ENCODE results near the gene SMPD3.

DNA sequence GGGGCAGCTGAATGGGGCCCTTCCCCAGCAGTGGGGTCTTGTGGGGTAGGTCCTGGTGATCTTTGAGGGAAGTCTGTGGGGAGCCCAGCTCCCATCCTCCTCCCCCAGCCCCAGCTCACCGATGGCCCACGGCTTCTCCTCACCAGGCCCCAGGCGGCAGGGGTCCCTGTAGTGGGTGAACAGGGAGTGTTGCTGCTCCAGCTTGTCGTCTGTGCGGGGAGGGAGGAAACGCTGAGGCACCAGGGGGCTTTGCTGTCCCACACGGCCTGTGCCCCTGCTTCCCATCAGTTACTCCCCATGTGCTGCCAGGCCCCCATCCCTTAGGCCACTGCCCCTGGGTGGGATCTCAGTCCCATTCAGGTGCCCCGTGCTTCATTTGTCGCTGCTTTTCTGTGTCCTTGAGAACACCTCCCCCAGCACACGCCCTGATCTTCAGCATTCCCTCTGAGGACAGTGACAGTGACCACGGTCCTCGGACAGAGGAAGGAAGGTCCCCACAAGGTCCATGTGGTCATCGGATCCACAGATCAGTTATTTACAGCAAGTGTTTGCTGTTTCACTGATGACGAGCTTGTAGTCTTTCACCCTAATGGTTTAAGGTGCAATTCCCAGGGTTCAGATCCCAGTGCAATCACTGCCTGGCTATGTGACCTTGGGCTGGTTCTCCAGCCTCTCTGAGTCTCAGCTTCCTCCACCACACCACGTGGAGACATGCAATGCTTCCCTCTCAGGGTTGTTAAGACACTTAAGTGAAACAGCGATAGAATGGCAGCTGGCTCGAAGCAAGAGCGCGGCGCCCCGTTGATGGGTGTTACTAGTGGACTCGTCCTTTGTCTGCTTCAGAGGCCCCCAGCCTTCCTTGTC lies 84.4 kb downstream of the SMPD3 start:
- TF ChIP-seq, protein P1, sequence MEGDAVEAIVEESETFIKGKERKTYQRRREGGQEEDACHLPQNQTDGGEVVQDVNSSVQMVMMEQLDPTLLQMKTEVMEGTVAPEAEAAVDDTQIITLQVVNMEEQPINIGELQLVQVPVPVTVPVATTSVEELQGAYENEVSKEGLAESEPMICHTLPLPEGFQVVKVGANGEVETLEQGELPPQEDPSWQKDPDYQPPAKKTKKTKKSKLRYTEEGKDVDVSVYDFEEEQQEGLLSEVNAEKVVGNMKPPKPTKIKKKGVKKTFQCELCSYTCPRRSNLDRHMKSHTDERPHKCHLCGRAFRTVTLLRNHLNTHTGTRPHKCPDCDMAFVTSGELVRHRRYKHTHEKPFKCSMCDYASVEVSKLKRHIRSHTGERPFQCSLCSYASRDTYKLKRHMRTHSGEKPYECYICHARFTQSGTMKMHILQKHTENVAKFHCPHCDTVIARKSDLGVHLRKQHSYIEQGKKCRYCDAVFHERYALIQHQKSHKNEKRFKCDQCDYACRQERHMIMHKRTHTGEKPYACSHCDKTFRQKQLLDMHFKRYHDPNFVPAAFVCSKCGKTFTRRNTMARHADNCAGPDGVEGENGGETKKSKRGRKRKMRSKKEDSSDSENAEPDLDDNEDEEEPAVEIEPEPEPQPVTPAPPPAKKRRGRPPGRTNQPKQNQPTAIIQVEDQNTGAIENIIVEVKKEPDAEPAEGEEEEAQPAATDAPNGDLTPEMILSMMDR (IDR thresholded peaks at IDR 0.05), result no peak
- TF ChIP-seq POLR2A (IDR thresholded peaks at IDR 0.05), result no peak
